Measurements from ENCODE around the gene LBHD2.
"Not testable (repeated sequence)": the region's sequence is repeated elsewhere in the genome, so short reads cannot be mapped to it uniquely, and the experiment has no call there.

The LBHD2 gene

GRCh38 chr14:103084021-103084919 is at the start of gene LBHD2:
LBHD2 (plus strand) TSS chr14:103084210; CDS start chr14:103086013, 1,803 bp downstream.
- TF ChIP-seq ELF4 (IDR thresholded peaks at IDR 0.05), result no peak
- TF ChIP-seq BHLHE40 (IDR thresholded peaks at IDR 0.05; ENCODE audit: borderline replicate concordance), result no peak
- no peak for TF ChIP-seq L3MBTL2 (conservative IDR thresholded peaks at IDR 0.05)
- TF ChIP-seq PKNOX1 (IDR thresholded peaks at IDR 0.05), result no peak
- CTCF ChIA-PET, result no interaction called here

GRCh38 chr14:103041464-103041863 is 42.5 kb upstream of the LBHD2 start:
- TF ChIP-seq NFRKB (IDR thresholded peaks at IDR 0.05), result no peak
- TF ChIP-seq ARNT (IDR thresholded peaks at IDR 0.05), result no peak
- no peak for TF ChIP-seq PKNOX1 (IDR thresholded peaks at IDR 0.05)
- no peak for TF ChIP-seq FOXM1 (IDR thresholded peaks at IDR 0.05; ENCODE audit: borderline replicate concordance)
- TF ChIP-seq FOXK2 (IDR thresholded peaks at IDR 0.05), result no peak
- TF ChIP-seq LEF1 (IDR thresholded peaks at IDR 0.05; ENCODE audit: borderline replicate concordance), result no peak
- TF ChIP-seq BHLHE40 (IDR thresholded peaks at IDR 0.05; ENCODE audit: borderline replicate concordance), result no peak
- TF ChIP-seq FOXA1 (IDR thresholded peaks at IDR 0.05), result no peak
- no peak for TF ChIP-seq SUZ12 (IDR thresholded peaks at IDR 0.05)
- no peak for TF ChIP-seq ELF4 (IDR thresholded peaks at IDR 0.05)
- no peak for TF ChIP-seq SP1 (IDR thresholded peaks at IDR 0.05)
- TF ChIP-seq CTBP1 (IDR thresholded peaks at IDR 0.05; ENCODE audit: borderline replicate concordance), result no peak
- TF ChIP-seq TARDBP (IDR thresholded peaks at IDR 0.05), result no peak
- TF ChIP-seq ZNF384 (IDR thresholded peaks at IDR 0.05), result no peak
- no peak for TF ChIP-seq L3MBTL2 (conservative IDR thresholded peaks at IDR 0.05)
- TF ChIP-seq HDGF (IDR thresholded peaks at IDR 0.05; ENCODE audit: borderline replicate concordance), result no peak
- POLR2A ChIA-PET, result no interaction called here
- CTCF ChIA-PET, result no interaction called here
- DNase-seq (ENCODE audit: extremely low spot score), result no peak

More at GRCh38 chr14:103084021-103084919, at the start of gene LBHD2:
- no peak for DNase-seq (ENCODE audit: extremely low spot score)
- POLR2A ChIA-PET, result no interaction called here

- CTCF ChIA-PET, result no interaction called here
- POLR2A ChIA-PET, result no interaction called here
- peak; percentile 64; the same call in 1 of the 2 replicates for TF ChIP-seq ZNF384 (IDR thresholded peaks at IDR 0.05)
- no peak for TF ChIP-seq CTBP1 (IDR thresholded peaks at IDR 0.05; ENCODE audit: borderline replicate concordance)
- DNase-seq (ENCODE audit: extremely low spot score), result no peak
Measured at GRCh38 chr14:103043257-103044015, 40.6 kb upstream of the LBHD2 start.

GRCh38 chr14:103045371-103045869 is 38.6 kb upstream of the LBHD2 start:
- DNase-seq (ENCODE audit: extremely low spot score), result no peak
- ChIA-PET CTCF (no interaction called here), POLR2A (no interaction called here)
- TF ChIP-seq L3MBTL2 (conservative IDR thresholded peaks at IDR 0.05) (no peak), ARNT (IDR thresholded peaks at IDR 0.05) (no peak), ELF4 (IDR thresholded peaks at IDR 0.05) (no peak), LEF1 (IDR thresholded peaks at IDR 0.05; ENCODE audit: borderline replicate concordance) (no peak), CTBP1 (IDR thresholded peaks at IDR 0.05; ENCODE audit: borderline replicate concordance) (no peak), FOXK2 (IDR thresholded peaks at IDR 0.05) (no peak), PKNOX1 (IDR thresholded peaks at IDR 0.05) (no peak)

- DNase-seq (ENCODE audit: extremely low spot score); POLR2A ChIA-PET: not testable (repeated sequence)
- CTCF ChIA-PET, result interaction anchor here (0.9 to 1.1 kb wide), 2 partner anchors 14 to 27 kb away, joined by 3 read pairs; no protein-coding TSS in a partner anchor
Measured at GRCh38 chr14:103047453-103047852, 36.6 kb upstream of the LBHD2 start.

GRCh38 chr14:103050935-103051334 is 33.1 kb upstream of the LBHD2 start:
- TF ChIP-seq SUZ12 (IDR thresholded peaks at IDR 0.05), result no peak
- no peak for TF ChIP-seq ARNT (IDR thresholded peaks at IDR 0.05)
- TF ChIP-seq ELF4 (IDR thresholded peaks at IDR 0.05), result no peak
- no peak for TF ChIP-seq FOXA1 (IDR thresholded peaks at IDR 0.05)
- TF ChIP-seq FOXM1 (IDR thresholded peaks at IDR 0.05; ENCODE audit: borderline replicate concordance), result no peak
- no peak for TF ChIP-seq L3MBTL2 (conservative IDR thresholded peaks at IDR 0.05)
- TF ChIP-seq NFRKB (IDR thresholded peaks at IDR 0.05), result no peak
- no peak for TF ChIP-seq CTBP1 (IDR thresholded peaks at IDR 0.05; ENCODE audit: borderline replicate concordance)
- no peak for TF ChIP-seq HDGF (IDR thresholded peaks at IDR 0.05; ENCODE audit: borderline replicate concordance)
- no peak for TF ChIP-seq PKNOX1 (IDR thresholded peaks at IDR 0.05)
- POLR2A ChIA-PET, result no interaction called here
- CTCF ChIA-PET, result no interaction called here
- DNase-seq (ENCODE audit: extremely low spot score), result no peak
